Measurements from ENCODE around the gene CALR.
"Not testable (repeated sequence)": the region's sequence is repeated elsewhere in the genome, so short reads cannot be mapped to it uniquely, and the experiment has no call there.

Gene CALR

GRCh38 chr19:12933287-12934072 lies 4.9 kb upstream of the CALR start, which contains the start of gene FARSA:
FARSA (minus strand) TSS chr19:12933711; CDS start chr19:12933696, 15 bp downstream.
- DNase-seq (ENCODE audit: low spot score) = peak; percentile 95

GRCh38 chr19:12935071-12935470 lies 3.3 kb upstream of the CALR start:
- DNase-seq (ENCODE audit: low spot score) = no peak

GRCh38 chr19:12936582-12936981 lies 1.8 kb upstream of the CALR start:
- no peak for DNase-seq (ENCODE audit: low spot score)

GRCh38 chr19:12937093-12937926 lies 1.1 kb upstream of the CALR start:
- DNase-seq (ENCODE audit: low spot score) = peak; percentile 57

- no peak for DNase-seq (ENCODE audit: low spot score)
These were observed 581 bp downstream of the CALR start for GRCh38 chr19:12938779-12939601.

- DNase-seq (ENCODE audit: low spot score) = no peak
These were observed 1.6 kb downstream of the CALR start for GRCh38 chr19:12939975-12940423.

GRCh38 chr19:12940897-12941296 lies 2.5 kb downstream of the CALR start:
- DNase-seq (ENCODE audit: low spot score) = no peak

- DNase-seq (ENCODE audit: low spot score) = no peak
These were observed 5.1 kb downstream of the CALR start for GRCh38 chr19:12943437-12944044.

- no peak for DNase-seq (ENCODE audit: low spot score)
These were observed 5.8 kb downstream of the CALR start for GRCh38 chr19:12944104-12944674.

- DNase-seq (ENCODE audit: low spot score) = peak; percentile 90
These were observed 7.2 kb downstream of the CALR start, which contains the start of gene RAD23A for GRCh38 chr19:12945479-12946091. RAD23A (plus strand) TSS chr19:12945862; CDS start chr19:12945949, 87 bp downstream.

GRCh38 chr19:12946092-12946721 lies 7.8 kb downstream of the CALR start:
- DNase-seq (ENCODE audit: low spot score) = no peak

GRCh38 chr19:12946731-12947496 lies 8.5 kb downstream of the CALR start:
- DNase-seq (ENCODE audit: low spot score) = no peak

- DNase-seq (ENCODE audit: low spot score) = no peak
These were observed 9.5 kb downstream of the CALR start for GRCh38 chr19:12947702-12948611.

GRCh38 chr19:12948612-12949362 lies 10.4 kb downstream of the CALR start:
- DNase-seq (ENCODE audit: low spot score) = no peak

GRCh38 chr19:12949363-12950283 lies 11.2 kb downstream of the CALR start:
- DNase-seq (ENCODE audit: low spot score) = no peak

GRCh38 chr19:12952050-12952449 lies 13.6 kb downstream of the CALR start:
- DNase-seq (ENCODE audit: low spot score) = not testable (repeated sequence)
